ENCODE data around the gene CNN2.

The CNN2 gene

DNA sequence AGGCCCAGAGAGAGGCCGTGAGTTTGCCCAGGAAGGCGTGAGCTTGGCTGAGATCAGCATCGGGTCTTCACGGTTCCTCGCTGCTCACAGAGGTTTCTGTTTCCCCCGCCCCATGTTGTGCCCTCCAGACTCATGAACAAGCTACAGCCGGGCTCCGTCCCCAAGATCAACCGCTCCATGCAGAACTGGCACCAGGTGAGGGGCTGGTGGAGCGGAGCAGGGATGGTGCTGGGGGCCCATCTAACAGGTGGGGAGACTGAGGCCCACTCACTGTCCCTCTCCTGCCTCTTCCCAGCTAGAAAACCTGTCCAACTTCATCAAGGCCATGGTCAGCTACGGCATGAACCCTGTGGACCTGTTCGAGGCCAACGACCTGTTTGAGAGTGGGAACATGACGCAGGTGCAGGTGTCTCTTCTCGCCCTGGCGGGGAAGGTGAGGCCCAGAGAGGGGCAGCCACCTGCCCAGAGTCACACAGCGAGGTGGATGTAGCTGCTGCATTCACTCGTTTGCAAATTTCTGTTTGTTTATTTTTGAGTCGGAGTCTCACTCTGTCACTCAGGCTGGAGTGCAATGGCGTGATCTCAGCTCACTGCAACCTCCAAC, 6.0 kb downstream of the CNN2 start:
- DNase-seq: no peak

DNA sequence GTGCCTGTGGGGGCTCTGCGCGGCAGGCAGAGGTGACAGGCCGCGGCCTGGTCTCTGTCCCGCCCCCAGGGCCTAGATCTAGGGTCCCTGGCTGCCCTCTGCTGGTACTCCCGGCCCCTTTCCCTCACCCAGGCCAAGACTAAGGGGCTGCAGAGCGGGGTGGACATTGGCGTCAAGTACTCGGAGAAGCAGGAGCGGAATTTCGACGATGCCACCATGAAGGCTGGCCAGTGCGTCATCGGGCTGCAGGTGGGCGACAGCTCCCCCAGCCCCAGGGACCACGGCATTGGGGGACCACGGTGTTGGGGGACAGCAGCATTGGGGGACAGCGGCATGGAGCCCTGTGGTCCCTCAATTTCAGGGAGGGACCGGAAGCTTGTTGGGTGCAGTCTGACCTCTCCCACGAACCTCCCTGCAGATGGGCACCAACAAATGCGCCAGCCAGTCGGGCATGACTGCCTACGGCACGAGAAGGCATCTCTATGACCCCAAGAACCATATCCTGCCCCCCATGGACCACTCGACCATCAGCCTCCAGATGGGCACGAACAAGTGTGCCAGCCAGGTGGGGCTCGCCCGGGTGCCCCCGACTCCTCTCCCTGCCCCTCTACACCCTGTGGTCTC, 9.7 kb downstream of the CNN2 start:
- DNase-seq: no peak

DNA sequence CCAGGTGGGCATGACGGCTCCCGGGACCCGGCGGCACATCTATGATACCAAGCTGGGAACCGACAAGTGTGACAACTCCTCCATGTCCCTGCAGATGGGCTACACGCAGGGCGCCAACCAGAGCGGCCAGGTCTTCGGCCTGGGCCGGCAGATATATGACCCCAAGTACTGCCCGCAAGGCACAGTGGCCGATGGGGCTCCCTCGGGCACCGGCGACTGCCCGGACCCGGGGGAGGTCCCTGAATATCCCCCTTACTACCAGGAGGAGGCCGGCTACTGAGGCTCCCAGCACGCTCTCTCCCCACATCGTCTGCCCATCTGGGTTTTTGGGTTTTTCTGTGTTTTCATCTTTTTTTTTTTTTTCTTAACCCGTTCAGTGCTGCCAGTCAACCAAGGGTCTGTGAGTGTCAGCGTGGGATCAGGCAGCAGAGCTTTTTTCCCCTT, 11.2 kb downstream of the CNN2 start:
- no peak for DNase-seq

DNA sequence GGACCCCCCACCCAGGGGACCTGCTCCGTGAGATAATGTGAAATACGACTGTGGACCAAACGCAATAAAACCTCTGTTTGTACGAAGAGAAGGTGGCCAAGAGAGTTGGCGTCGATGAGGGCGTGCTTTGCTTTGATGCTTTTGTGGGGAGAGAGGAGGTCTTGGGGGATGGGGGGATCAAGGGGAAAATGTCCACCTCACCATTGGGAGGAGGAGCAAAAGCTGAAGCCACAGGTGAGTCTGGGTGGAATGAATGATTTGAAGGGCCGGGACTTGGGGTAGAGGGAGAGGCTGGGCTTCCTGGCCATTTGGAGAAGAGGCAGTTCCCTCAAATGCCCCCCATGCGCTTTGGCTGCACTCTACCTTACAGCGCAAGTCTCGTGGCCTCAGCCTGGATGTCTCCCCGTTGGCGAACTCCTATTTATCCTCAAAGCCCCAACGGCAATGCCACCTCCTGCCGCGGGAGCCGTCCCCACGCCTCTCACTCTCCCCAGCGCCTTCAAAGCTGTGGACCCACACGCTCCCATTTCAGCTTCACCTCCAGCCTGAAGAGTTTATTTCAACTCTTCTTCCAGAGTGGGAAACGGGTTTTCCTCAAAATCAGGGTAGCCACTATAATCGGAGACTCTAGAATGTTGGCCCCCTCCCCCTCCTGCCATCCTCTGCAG, 12.7 kb downstream of the CNN2 start:
- DNase-seq: no peak

DNA sequence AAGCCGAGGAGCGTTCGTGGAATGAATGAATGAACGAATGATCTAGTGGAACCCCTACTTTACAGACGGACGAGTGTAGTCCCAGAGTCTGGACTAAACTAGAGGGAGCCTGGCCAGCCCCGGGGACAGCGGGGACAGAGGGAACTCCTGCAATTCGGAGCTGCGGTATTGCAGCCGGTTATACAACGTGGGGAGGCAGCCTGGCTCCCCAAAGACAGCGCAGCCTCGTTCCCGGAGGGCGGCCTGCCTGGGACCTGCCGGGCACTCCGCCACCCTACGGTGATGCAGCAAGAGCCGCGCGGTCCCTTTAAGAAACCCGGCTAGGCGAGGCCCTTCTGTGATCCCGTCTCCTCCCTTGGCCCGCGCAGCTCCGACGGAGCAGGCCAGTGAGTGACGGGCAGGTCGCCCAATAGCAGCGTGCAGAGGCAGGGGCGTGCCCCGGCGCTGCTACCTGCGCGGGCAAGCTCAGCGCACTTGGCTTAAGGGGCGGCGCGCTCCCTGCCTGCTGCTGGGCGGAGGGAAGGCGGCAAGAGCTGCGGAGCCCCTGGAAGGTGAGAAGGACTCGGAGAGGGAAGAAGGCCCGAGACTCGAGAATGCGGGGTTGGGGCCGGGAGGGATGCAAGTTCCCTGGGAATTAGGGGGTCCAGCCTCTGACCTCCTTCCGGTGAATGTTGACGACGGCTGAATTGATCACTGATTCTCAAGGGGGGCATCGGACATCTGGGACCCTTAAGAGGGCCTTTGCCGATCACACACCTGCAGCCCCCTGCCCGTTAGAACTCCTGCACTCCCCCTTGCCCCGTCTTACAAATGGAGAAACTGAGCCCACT, 13.5 kb downstream of the CNN2 start, which contains the start of gene ABCA7:
ABCA7 (plus strand) TSS at position 462 of the 830 bp plus-strand sequence. CDS start 1,255 bp downstream, outside the sequence.
- peak; percentile 86 for DNase-seq

DNA sequence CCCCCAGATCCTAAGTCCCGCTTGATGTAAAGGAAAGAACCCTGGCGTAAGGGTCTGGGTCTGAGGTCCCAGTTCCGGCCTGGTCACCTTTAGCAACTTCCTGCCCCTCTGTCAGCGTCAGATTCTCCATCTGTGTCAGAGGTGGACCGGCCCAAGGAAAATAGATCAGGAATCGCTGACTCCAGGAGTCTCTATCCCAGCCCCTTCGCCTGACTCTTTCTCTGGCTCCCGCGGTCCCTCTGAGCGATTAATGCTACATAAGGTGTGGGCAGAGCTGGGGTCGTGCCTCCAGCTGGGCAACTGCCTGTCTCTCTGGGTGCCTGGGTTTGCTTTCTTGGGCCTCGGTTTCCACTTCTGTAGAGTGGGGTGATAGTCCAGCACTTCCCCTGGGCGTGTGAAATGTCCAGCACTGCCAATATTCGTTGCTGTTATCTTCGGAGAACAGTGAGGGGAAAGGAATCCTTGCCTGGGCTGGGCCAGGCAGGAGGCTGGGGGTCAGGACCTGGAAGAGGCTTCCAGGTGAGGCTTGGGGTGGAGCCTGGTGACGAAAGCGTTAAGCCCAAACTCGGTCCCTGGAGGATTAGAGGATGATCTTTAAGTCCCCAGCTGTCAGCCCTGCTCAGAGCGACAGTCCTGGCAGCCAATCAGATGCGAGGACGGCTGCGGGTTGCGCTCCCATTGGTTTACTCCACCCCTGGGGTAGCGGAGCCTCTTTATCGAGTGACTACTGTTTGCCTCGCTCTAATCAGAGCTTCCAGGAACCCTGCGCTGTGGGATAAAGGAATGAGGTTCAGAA, 14.3 kb downstream of the CNN2 start:
- peak; percentile 47 for DNase-seq

DNA sequence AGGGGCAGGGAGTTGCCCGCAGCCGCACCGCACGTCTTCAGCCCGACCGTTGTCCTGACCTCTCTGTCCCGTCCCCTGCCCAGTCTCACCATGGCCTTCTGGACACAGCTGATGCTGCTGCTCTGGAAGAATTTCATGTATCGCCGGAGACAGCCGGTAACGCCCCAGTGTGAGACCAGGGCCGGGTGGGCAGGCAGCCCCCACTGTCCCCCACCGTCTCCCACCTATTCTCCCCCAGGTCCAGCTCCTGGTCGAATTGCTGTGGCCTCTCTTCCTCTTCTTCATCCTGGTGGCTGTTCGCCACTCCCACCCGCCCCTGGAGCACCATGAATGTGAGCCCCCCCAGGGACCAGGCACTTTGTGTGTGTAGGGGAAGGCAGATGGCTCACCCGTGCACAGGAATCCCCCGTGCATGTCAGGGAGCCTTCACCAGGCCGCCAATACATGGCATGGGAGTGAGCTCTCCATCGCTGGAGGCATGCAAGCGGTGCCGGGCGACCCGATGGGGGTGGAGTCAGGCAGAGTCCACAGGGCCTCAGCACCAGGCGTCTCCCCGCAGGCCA, 14.9 kb downstream of the CNN2 start:
- DNase-seq: no peak

DNA sequence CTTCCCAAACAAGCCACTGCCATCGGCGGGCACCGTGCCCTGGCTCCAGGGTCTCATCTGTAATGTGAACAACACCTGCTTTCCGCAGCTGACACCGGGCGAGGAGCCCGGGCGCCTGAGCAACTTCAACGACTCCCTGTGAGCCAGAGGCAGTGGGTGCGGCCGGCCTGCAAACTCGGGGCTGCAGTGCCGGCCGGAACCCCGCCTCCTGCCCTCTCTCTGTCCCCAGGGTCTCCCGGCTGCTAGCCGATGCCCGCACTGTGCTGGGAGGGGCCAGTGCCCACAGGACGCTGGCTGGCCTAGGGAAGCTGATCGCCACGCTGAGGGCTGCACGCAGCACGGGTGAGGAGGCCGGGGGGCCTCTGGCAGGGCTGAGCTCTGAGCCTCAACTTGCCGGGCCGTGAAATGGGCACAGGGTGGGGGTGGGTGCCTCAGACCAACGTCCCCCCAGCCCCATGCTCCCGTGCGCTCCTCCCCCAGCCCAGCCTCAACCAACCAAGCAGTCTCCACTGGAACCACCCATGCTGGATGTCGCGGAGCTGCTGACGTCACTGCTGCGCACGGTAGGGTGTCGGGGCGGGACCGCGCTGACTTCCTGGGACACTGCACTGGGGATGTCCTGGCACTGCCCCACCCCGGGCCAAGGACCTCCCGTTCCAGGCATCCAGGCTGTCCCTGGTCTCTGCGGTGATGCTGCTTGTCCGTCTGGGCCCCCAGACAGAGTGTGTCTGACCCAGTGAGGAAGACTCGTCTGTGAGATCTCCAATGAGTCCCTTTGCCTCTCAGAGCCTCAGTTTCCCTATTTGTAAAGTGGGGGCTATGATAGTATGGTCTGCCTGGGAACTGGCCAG, 15.7 kb downstream of the CNN2 start:
- no peak for DNase-seq

DNA sequence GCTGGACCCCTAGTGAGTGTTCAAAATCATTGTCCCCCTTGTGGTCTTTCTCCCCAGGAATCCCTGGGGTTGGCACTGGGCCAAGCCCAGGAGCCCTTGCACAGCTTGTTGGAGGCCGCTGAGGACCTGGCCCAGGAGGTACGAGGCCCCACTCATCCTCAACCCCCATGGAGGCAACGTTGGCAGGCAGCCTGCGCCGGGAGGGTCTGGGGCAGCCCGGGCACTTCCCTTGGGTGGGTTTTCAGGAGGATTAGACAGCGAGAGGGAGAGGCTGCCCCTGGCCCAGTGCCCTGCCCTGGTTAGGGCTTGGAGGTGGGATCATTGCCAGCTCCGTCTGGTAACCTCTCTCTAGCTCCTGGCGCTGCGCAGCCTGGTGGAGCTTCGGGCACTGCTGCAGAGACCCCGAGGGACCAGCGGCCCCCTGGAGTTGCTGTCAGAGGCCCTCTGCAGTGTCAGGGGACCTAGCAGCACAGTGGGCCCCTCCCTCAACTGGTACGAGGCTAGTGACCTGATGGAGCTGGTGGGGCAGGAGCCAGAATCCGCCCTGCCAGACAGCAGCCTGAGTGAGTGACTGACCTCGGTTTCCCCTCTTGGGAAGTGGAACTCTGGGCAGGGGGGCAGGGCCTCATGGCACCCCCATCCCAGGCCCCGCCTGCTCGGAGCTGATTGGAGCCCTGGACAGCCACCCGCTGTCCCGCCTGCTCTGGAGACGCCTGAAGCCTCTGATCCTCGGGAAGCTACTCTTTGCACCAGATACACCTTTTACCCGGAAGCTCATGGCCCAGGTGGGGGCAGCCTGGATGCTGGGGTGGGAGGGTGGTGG, 16.5 kb downstream of the CNN2 start:
- no peak for DNase-seq

DNA sequence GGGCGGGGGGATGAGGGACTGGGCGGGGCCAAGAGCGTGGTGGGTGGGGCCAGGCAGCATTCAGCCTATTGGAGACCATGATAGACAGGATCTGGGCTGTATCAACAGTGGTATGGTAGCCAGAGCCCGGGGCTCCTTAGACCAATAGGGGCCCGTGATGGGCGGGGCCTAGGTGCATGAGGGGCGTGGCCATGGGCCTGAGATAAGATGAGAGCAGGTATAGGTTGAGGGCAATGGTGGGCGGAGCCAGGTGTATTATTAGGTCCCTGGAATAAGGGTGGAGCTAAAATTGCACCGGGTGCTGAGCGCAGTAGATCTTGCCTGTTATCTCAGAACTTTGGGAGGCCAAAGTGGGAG, 18.8 kb downstream of the CNN2 start:
- DNase-seq: no peak

DNA sequence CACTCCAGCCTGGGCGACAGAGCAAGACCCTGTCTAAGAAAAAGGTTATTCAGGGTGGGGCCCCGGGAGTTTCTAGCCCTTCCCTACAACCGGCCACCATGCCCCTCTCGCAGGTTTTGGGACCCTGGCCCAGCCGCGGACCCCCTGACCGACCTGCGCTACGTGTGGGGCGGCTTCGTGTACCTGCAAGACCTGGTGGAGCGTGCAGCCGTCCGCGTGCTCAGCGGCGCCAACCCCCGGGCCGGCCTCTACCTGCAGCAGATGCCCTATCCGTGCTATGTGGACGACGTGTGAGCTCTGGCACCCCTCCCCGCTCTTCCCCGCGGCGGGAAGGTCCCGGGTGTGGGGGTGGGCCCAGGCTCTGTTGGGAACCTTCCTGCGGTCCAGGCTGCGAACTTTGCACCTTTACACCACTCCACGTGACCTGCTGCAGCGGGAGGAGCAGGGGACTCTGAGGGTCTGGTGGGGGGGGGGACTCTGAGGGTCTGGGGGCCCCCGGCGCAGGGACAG, 19.8 kb downstream of the CNN2 start:
- DNase-seq: no peak

DNA sequence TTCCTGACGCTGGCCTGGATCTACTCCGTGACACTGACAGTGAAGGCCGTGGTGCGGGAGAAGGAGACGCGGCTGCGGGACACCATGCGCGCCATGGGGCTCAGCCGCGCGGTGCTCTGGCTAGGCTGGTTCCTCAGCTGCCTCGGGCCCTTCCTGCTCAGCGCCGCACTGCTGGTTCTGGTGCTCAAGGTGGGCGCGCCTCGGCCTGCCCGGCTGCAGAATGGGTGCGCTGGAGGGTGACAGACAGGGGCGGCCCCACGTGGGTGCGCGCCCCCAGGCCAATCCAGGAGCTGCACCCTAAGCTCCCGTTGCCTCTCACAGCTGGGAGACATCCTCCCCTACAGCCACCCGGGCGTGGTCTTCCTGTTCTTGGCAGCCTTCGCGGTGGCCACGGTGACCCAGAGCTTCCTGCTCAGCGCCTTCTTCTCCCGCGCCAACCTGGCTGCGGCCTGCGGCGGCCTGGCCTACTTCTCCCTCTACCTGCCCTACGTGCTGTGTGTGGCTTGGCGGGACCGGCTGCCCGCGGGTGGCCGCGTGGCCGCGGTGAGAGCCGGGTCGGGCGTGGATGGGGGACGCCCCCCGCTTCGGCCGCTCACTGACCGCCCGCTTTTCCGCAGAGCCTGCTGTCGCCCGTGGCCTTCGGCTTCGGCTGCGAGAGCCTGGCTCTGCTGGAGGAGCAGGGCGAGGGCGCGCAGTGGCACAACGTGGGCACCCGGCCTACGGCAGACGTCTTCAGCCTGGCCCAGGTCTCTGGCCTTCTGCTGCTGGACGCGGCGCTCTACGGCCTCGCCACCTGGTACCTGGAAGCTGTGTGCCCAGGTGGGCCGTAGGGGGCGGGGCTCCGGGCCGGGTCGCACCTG, 20.7 kb downstream of the CNN2 start:
- no peak for DNase-seq

DNA sequence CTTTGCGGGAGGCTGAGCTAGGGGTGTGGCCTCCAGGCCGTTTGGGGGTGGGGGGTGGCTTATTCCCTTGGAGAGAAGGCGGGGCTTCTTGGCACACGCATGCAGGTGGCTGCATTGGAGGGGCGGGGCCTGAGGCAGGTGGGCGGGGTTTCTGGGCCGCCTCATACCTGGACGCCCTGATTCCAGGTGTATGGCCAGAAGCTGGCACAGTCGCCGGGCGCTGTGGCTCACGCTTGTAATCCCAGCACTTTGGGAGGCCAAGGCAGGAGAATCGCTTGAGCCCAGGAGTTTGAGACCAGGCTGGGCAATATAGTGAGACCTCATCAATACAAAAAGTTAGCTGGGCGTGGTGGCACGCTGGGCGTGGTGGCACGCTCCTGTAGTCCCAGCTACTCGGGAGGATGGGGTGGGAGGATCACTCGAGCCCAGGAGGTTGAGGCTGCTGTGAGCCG, 21.3 kb downstream of the CNN2 start:
- DNase-seq: no peak

DNA sequence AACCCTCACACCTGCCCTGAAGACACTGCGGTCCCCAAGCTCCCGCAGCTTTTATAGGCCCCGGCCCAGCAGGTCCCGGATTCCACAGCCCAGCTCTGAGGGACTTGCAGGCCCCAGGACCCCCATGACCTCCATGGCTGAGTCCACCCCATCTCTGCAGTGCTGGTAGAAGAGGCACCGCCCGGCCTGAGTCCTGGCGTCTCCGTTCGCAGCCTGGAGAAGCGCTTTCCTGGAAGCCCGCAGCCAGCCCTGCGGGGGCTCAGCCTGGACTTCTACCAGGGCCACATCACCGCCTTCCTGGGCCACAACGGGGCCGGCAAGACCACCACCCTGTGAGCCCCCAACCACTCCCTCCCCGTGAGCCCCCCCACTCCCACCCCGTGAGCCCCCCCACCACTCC, 22.7 kb downstream of the CNN2 start:
- no peak for DNase-seq

DNA sequence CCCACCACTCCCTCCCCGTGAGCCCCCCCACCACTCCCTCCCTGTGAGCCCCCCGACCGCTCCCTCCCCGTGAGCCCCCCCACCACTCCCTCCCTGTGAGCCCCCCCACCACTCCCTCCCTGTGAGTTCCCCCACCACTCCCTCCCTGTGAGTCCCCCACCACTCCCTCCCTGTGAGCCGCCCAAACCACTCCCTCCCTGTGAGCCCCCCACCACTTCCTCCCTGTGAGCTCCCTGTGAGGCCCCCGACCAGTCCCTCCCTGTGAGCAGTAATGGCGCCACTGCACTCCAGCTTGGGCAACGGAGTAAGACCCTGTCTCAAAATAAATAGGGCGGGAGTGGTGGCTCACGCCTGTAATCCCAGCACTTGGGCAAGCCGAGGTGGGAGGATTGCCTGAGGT, 23.4 kb downstream of the CNN2 start:
- no peak for DNase-seq

DNA sequence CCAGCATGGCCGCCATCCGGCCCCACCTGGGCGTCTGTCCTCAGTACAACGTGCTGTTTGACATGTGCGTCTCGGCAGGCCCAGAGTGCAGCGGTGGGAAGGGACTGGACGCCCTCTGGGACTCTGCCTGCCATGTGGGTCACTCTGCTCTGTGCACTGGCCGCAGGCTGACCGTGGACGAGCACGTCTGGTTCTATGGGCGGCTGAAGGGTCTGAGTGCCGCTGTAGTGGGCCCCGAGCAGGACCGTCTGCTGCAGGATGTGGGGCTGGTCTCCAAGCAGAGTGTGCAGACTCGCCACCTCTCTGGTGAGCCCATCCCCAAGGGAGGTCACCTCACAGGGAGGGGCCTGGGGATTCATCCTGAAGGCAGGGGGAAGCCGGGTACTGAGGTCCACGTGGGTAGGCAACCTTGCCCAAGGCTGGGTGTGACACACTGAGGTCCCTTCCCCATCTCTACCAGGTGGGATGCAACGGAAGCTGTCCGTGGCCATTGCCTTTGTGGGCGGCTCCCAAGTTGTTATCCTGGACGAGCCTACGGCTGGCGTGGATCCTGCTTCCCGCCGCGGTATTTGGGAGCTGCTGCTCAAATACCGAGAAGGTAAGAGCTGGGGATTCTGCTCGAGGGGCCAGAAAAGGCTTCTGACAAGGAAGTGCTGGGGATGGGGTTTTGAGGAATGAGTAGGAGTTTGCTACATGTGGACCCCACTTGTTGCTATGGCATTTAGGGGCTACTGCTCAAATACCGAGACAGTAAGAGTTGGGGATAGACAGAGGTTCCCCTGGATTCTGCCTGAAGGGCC, 24.8 kb downstream of the CNN2 start:
- DNase-seq: no peak

DNA sequence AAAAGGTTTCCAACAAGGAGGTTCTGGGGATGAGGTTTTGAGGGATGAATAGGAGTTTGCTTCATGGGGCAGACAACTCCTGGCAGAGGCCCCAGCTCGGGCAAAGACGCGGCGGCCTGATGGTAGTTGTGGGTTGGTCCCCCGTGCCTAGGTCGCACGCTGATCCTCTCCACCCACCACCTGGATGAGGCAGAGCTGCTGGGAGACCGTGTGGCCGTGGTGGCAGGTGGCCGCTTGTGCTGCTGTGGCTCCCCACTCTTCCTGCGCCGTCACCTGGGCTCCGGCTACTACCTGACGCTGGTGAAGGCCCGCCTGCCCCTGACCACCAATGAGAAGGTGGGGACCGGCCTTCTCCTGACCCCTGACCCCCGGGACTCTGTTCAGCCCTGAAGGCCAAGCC, 25.4 kb downstream of the CNN2 start:
- DNase-seq: no peak

DNA sequence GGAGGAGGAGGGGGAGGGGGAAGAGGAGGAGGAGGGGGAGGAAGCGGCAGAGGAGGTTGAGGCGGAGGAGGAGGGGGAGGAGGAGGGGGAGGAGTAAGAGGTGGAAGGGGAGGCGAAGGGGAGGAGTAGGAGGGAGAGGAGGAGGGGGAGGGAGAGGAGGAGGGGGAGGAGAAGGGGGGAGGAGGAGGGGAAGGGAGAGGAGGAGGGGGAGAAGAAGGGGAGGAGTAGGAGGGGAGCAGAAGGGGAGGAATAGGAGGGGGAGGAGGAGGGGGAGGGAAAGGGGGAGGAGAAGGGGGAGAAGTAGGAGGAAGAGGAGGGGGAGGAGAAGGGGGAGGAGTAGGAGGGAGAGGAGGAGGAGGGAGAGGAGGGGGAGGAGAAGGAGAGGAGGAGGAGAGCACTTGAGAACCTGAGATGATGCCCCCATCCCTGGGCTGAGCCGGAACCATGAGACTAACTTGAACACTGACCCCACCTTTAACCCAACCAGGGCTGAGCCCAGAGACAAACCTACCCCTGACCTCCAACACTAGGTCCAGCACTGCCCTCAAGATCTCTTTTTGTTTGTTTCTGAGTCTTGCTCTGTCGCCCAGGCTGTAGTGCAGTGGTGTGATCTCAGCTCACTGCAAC, 26.1 kb downstream of the CNN2 start:
- DNase-seq: no peak

All from NCI-H2081 treated with DMSO at 0.1 percent for 48 hours (cell line).